HFFc6 (cell line): ENCODE results near the gene TICAM2. TPM values are rescaled to one million over a fixed set of nuclear protein-coding genes. Genes with fewer than 3 reads are reported as not detected.
A peak's percentile ranks its signal among the peaks of the same experiment; 100 is the strongest.

Experiments used
- DNase-seq: peaks from one replicate; pipeline ENCODE4 v3.0.0-alpha.2; 2018
- H3K27ac Mint-ChIP-seq: 2 replicates; pipeline ENCODE4 v1.8.0; 2020; ENCODE audit warnings: mild to moderate bottlenecking, mixed read lengths
- H3K27me3 Mint-ChIP-seq: 2 replicates; pipeline ENCODE4 v1.8.0; 2021; ENCODE audit warnings: mild to moderate bottlenecking, moderate library complexity, mixed read lengths; ENCODE audit not compliant: insufficient read depth
- H3K36me3 Mint-ChIP-seq: 2 replicates; pipeline ENCODE4 v1.8.0; 2021; ENCODE audit warnings: low read depth, mixed read lengths
- H3K4me1 Mint-ChIP-seq: 2 replicates; pipeline ENCODE4 v1.8.0; 2020; ENCODE audit warnings: low read depth, mixed read lengths
- H3K4me3 Mint-ChIP-seq: 2 replicates; pipeline ENCODE4 v1.8.0; 2020; ENCODE audit warnings: mild to moderate bottlenecking, moderate library complexity, mixed read lengths
- H3K9me3 Mint-ChIP-seq: 2 replicates; pipeline ENCODE4 v1.8.0; 2020; ENCODE audit warnings: mild to moderate bottlenecking, mixed read lengths
- CTCF ChIP-seq: fragments of 200-600 bp; sonication (generic); IDR thresholded peaks from 2 replicates; pipeline ENCODE4 v1.5.0; 2021; ENCODE audit warnings: antibody characterized with exemption, mild to moderate bottlenecking
- total RNA-seq, 6 experiments: library from RNA; stranded (reverse); fragmentation: NEBNext Ultra II Directional; extraction: Animal tissue kit (Norgen Biotek cat#: 25700); gene quantifications; 2 replicates in 1 of 6; 3 replicates in 5 of 6; pipeline ENCODE4 v1.2.3, GENCODE V29; 2021

The TICAM2 gene
- total RNA-seq, 6 experiments from 2014 or later = 8.3 to 15.9 (median 13.1) TPM

DNA sequence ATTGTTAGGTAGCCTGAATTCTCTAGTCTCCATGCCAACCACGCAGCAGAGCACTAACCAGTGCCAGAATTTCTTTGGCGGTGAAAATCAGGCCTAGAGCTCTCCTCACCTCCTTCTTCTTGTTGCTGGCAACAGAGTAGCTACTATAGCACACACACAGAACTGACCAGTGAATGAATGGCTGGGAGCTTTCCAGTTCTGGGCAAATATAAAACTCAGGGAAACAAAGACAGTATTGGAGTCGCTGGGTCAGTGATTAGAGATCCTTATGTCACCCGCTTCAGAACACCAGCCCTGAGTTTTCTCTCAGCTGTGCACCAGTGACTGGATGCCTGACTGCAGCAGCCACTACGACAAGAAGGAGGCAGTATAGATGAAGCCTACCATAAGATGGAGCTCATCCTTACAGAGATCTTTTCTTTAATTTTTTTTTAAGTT lies 30.8 kb downstream of the TICAM2 start:
- Mint-ChIP-seq H3K4me1 (peaks cover 41% of the 10 kb centered on the region), H3K4me3 (no peak overlapping the region), H3K27ac (no peak overlapping the region), H3K27me3 (no peaks in the 10 kb centered on the region), H3K9me3 (no peaks in the 10 kb centered on the region; the same call in 1 of the 2 replicates), H3K36me3 (peaks cover 19% of the 10 kb centered on the region)
- no peak for DNase-seq
- TF ChIP-seq CTCF = no peak

GRCh38 chr5:115568668-115569067 lies 33.6 kb downstream of the TICAM2 start:
- H3K4me3 Mint-ChIP-seq = no peak overlapping the region
- peaks cover 22% of the 10 kb centered on the region for H3K4me1 Mint-ChIP-seq
- no peaks in the 10 kb centered on the region for H3K27me3 Mint-ChIP-seq
- H3K27ac Mint-ChIP-seq = no peak overlapping the region
- no peaks in the 10 kb centered on the region for H3K9me3 Mint-ChIP-seq
- peaks cover 5% of the 10 kb centered on the region; the same call in 1 of the 2 replicates for H3K36me3 Mint-ChIP-seq
- DNase-seq = no peak
- TF ChIP-seq CTCF = no peak

- no peak overlapping the region for H3K27ac Mint-ChIP-seq
- H3K27me3 Mint-ChIP-seq = no peaks in the 10 kb centered on the region
- TF ChIP-seq CTCF = no peak
- H3K4me1 Mint-ChIP-seq = peaks cover 15% of the 10 kb centered on the region
- H3K9me3 Mint-ChIP-seq = no peaks in the 10 kb centered on the region
- H3K36me3 Mint-ChIP-seq = peaks cover 7% of the 10 kb centered on the region; the same call in 1 of the 2 replicates
- DNase-seq = no peak
- no peak overlapping the region for H3K4me3 Mint-ChIP-seq
These were observed 37.0 kb downstream of the TICAM2 start for GRCh38 chr5:115565233-115565632.

DNA sequence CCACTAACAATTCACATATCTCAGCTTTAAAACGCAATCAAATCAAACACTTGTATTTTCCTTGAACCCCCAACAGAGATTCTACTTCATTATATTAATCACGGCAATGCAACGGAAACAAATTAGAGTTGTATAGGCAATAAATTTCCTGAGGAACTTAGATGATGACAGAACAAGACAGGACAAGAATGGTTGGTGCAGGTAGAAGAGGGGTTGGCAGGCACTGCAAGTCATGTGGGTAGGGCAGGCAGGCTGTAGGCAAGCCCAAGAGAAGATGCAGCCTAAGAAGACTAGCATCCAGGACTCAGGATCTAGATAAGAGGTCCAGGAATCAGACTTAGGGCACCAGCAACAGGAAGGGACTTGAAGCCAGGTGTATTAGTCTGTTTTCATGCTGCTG lies 41.1 kb downstream of the TICAM2 start:
- TF ChIP-seq CTCF = no peak
- Mint-ChIP-seq H3K4me1 (peaks cover 55% of the 10 kb centered on the region), H3K4me3 (no peak overlapping the region), H3K36me3 (peaks cover 12% of the 10 kb centered on the region; the same call in 1 of the 2 replicates), H3K27ac (no peak overlapping the region), H3K9me3 (no peaks in the 10 kb centered on the region), H3K27me3 (no peaks in the 10 kb centered on the region)
- no peak for DNase-seq

GRCh38 chr5:115559524-115559923 lies 42.8 kb downstream of the TICAM2 start:
- Mint-ChIP-seq H3K27ac (peak overlapping the region; percentile 88), H3K27me3 (no peaks in the 10 kb centered on the region), H3K9me3 (no peaks in the 10 kb centered on the region), H3K4me1 (peaks cover 53% of the 10 kb centered on the region), H3K36me3 (peaks cover 12% of the 10 kb centered on the region; the same call in 1 of the 2 replicates), H3K4me3 (peak overlapping the region; percentile 33; the same call in 1 of the 2 replicates)
- DNase-seq = peak; percentile 78
- no peak for TF ChIP-seq CTCF
